PFSK-1 (cell line): ENCODE measurements around the gene UBAC2.

Source experiments
- POLR2AphosphoS5 ChIP-seq: IDR thresholded peaks from 2 replicates; pipeline ENCODE4 v1.6.1; 2012; ENCODE audit warnings: low read depth, mild to moderate bottlenecking, control low read depth, low read length, moderate library complexity
- TAF1 ChIP-seq: IDR thresholded peaks from 2 replicates; pipeline ENCODE4 v1.6.1; 2012; ENCODE audit warnings: low read length, control low read depth, borderline replicate concordance; ENCODE audit not compliant: insufficient read depth

DNA sequence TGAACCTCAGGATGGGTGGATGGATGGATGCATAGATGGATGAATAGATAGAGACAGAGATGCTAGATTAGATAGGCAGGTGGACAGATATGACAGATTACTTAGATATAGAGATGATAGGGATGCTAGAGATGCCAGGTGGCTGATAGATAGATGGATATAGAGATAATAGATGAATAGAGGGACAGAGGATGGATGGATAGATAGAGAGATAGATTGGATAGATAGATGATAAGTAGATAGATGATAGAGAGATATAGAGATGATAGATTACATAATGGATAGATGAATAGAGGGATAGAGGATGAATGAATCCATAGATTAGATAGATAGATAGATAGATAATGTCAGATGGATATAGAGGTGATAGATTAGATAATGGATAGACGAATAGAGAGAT lies 212.2 kb downstream of the UBAC2 start:
- TF ChIP-seq TAF1 (no peak), POLR2AphosphoS5 (no peak)
